IMR-90 (cell line): ENCODE measurements around the gene TES. TPM values are rescaled to one million over a fixed set of nuclear protein-coding genes. Genes with fewer than 3 reads are reported as not detected.

ENCODE experiments used
- ATAC-seq: fragments of 200-7000 bp; cut with Tn5 transposase; 2 replicates; pipeline ENCODE4 v1.9.1; 2020; ENCODE audit warnings: low read depth, mild to moderate bottlenecking, moderate library complexity
- BruUV-seq: library from RNA; stranded (reverse); fragments of 400-500 nt; replicated peaks from 2 replicates; lab custom pipeline; 2021; lab: Mats Ljungman, UMichigan
- CTCF ChIA-PET: fragments of 300-600 bp; formaldehyde crosslinking; extraction: SDS; loops from one replicate; lab custom pipeline; 2021; ENCODE audit warnings: antibody characterized with exemption; lab: Yijun Ruan, JAX
- POLR2A ChIA-PET: fragments of 300-600 bp; sonication (Branson Sonifier 250); formaldehyde crosslinking; loops from one replicate; lab custom pipeline; 2022; ENCODE audit warnings: antibody characterized with exemption; ENCODE audit not compliant: unreplicated experiment; lab: Charles Lee
- DNase-seq: peaks from one replicate; pipeline ENCODE4 v3.0.0; 2013
- H2AFZ ChIP-seq: replicated peaks from 2 replicates; pipeline ENCODE3; 2013; ENCODE audit warnings: low read length, mild to moderate bottlenecking; ENCODE audit not compliant: poor library complexity
- H2AK5ac ChIP-seq: 2 replicates; pipeline ENCODE4 v1.6.1; 2013; ENCODE audit warnings: low read depth, low read length, inconsistent platforms
- H2AK9ac ChIP-seq: replicated peaks from 2 replicates; pipeline ENCODE3; 2013; ENCODE audit warnings: mild to moderate bottlenecking, low read depth, low read length, moderate library complexity; ENCODE audit not compliant: poor library complexity
- H2BK120ac ChIP-seq: 2 replicates; pipeline ENCODE4 v1.6.1; 2013; ENCODE audit warnings: low read depth, low read length, inconsistent platforms
- H2BK15ac ChIP-seq: 3 replicates; pipeline ENCODE4 v1.6.1; 2013; ENCODE audit warnings: low read depth, low read length, inconsistent platforms
- H2BK20ac ChIP-seq: 2 replicates; pipeline ENCODE4 v1.6.1; 2013; ENCODE audit warnings: low read depth, mild to moderate bottlenecking, inconsistent platforms, low read length, moderate library complexity
- H2BK5ac ChIP-seq: 2 replicates; pipeline ENCODE4 v1.6.1; 2013; ENCODE audit warnings: mild to moderate bottlenecking, low read depth, low read length, inconsistent platforms; ENCODE audit not compliant: poor library complexity, severe bottlenecking
- H3K14ac ChIP-seq: replicated peaks from 2 replicates; pipeline ENCODE4 v1.6.1; 2013; ENCODE audit warnings: low read depth, low read length, inconsistent platforms
- H3K18ac ChIP-seq: 2 replicates; pipeline ENCODE4 v1.6.1; 2013; ENCODE audit warnings: low read depth, low read length, control low read depth
- H3K23ac ChIP-seq: 2 replicates; pipeline ENCODE4 v1.6.1; 2013; ENCODE audit warnings: low read depth, low read length, inconsistent platforms
- H3K27ac ChIP-seq: 2 replicates; pipeline ENCODE4 v1.5.1; 2013; ENCODE audit warnings: mild to moderate bottlenecking, control low read depth, low read length; ENCODE audit not compliant: insufficient read depth
- H3K27me3 ChIP-seq: 2 replicates; pipeline ENCODE4 v1.6.1; 2013; ENCODE audit warnings: low read length; ENCODE audit not compliant: control insufficient read depth, insufficient read depth
- H3K36me3 ChIP-seq: 2 replicates; pipeline ENCODE4 v1.6.1; 2013; ENCODE audit warnings: low read length, mixed read lengths; ENCODE audit not compliant: control insufficient read depth, insufficient read depth
- H3K4ac ChIP-seq: 2 replicates; pipeline ENCODE4 v1.6.1; 2013; ENCODE audit warnings: low read depth, low read length, inconsistent platforms
- H3K4me1 ChIP-seq: 2 replicates; pipeline ENCODE4 v1.6.1; 2013; ENCODE audit warnings: low read length, mixed read lengths; ENCODE audit not compliant: control insufficient read depth, insufficient read depth
- H3K4me2 ChIP-seq: 2 replicates; pipeline ENCODE4 v1.6.1; 2013; ENCODE audit warnings: low read depth, mild to moderate bottlenecking, control low read depth, low read length, moderate library complexity
- H3K4me3 ChIP-seq: 2 replicates; pipeline ENCODE4 v1.5.1; 2013; ENCODE audit warnings: low read depth, mild to moderate bottlenecking, control low read depth, low read length, moderate library complexity; ENCODE audit not compliant: insufficient read depth
- H3K56ac ChIP-seq: 2 replicates; pipeline ENCODE4 v1.6.1; 2013; ENCODE audit warnings: low read length, inconsistent platforms; ENCODE audit not compliant: insufficient read depth; ENCODE audit errors: extremely low read depth
- H3K79me1 ChIP-seq, 2 experiments: 2 replicates each; pipeline ENCODE4 v1.6.1; 2013; ENCODE audit warnings: low read length in 2 of 2, inconsistent platforms in 1 of 2, low read depth in 1 of 2
- H3K9ac ChIP-seq: 2 replicates; pipeline ENCODE4 v1.6.1; 2013; ENCODE audit warnings: low read depth, low read length, control low read depth
- H3K9me1 ChIP-seq: 2 replicates; pipeline ENCODE4 v1.6.1; 2013; ENCODE audit warnings: low read length, inconsistent platforms; ENCODE audit not compliant: insufficient read depth
- H3K9me3 ChIP-seq: 2 replicates; pipeline ENCODE4 v1.6.1; 2013; ENCODE audit warnings: low read length; ENCODE audit not compliant: control insufficient read depth, insufficient read depth
- H4K20me1 ChIP-seq: 2 replicates; pipeline ENCODE4 v1.6.1; 2013; ENCODE audit warnings: low read length, inconsistent platforms; ENCODE audit not compliant: insufficient read depth
- H4K5ac ChIP-seq: 2 replicates; pipeline ENCODE4 v1.6.1; 2013; ENCODE audit warnings: mild to moderate bottlenecking, low read depth, low read length, control low read depth
- H4K8ac ChIP-seq, 2 experiments: 2 replicates each; pipeline ENCODE4 v1.6.1; 2013; ENCODE audit warnings: low read depth in 2 of 2, low read length in 2 of 2, control low read depth in 1 of 2, inconsistent platforms in 1 of 2
- H4K91ac ChIP-seq: 2 replicates; pipeline ENCODE4 v1.6.1; 2013; ENCODE audit warnings: low read depth, low read length, inconsistent platforms; ENCODE audit not compliant: insufficient read depth
- CEBPB ChIP-seq: IDR thresholded peaks from 2 replicates; pipeline ENCODE4 v1.6.1; 2012; ENCODE audit warnings: low read depth, low read length, improper control_type of control experiment
- CHD1 ChIP-seq: IDR thresholded peaks from 2 replicates; pipeline ENCODE4 v1.6.1; 2012; ENCODE audit warnings: low read depth, low read length, improper control_type of control experiment
- FOS ChIP-seq: fragments of 150-350 bp; IDR thresholded peaks from 2 replicates; pipeline ENCODE4 v1.6.1; 2016; ENCODE audit warnings: low read depth, low read length
- MAFK ChIP-seq: IDR thresholded peaks from 2 replicates; pipeline ENCODE4 v1.6.1; 2012; ENCODE audit warnings: low read depth, low read length, improper control_type of control experiment
- MAZ ChIP-seq: IDR thresholded peaks from 2 replicates; pipeline ENCODE4 v1.6.1; 2012; ENCODE audit warnings: low read depth, mild to moderate bottlenecking, low read length, improper control_type of control experiment, moderate library complexity, borderline replicate concordance
- MXI1 ChIP-seq: IDR thresholded peaks from 2 replicates; pipeline ENCODE4 v1.6.1; 2012; ENCODE audit warnings: low read depth, mild to moderate bottlenecking, low read length, moderate library complexity, borderline replicate concordance
- NFE2L2 ChIP-seq: fragments of 150-350 bp; IDR thresholded peaks from 2 replicates; pipeline ENCODE4 v1.6.1; 2016; ENCODE audit warnings: low read depth, mild to moderate bottlenecking, low read length
- POLR2A ChIP-seq: IDR thresholded peaks from 2 replicates; pipeline ENCODE4 v1.6.1; 2012; ENCODE audit warnings: mild to moderate bottlenecking, low read depth, low read length
- RCOR1 ChIP-seq: IDR thresholded peaks from 2 replicates; pipeline ENCODE4 v1.6.1; 2012; ENCODE audit warnings: mild to moderate bottlenecking, low read length, improper control_type of control experiment; ENCODE audit not compliant: insufficient replicate concordance
- RFX5 ChIP-seq: IDR thresholded peaks from 2 replicates; pipeline ENCODE4 v1.8.0; 2012; ENCODE audit warnings: low read depth, mild to moderate bottlenecking, low read length, moderate library complexity
- SMC3 ChIP-seq: fragments of 150-350 bp; IDR thresholded peaks from 2 replicates; pipeline ENCODE4 v1.6.1; 2016; ENCODE audit warnings: low read depth, mild to moderate bottlenecking, antibody characterized with exemption, low read length, moderate library complexity
- dilution Hi-C: fragments of 300-500 bp; cut with HindIII; formaldehyde crosslinking; loops from one replicate; pipeline ENCODE4 v1.14.3; 2018; ENCODE audit warnings: low sequenced_read_pairs; ENCODE audit not compliant: unreplicated experiment
- in situ Hi-C: fragments of 300-500 bp; cut with MboI; formaldehyde crosslinking; loops from 3 replicates; pipeline ENCODE4 v1.14.3; 2019; ENCODE audit warnings: low sequenced_read_pairs, inconsistent platforms, mixed read lengths
- intact Hi-C: fragments of 100-400 bp; cut with micrococcal nuclease; formaldehyde crosslinking; loops from 2 replicates; pipeline ENCODE4 v1.10.0; 2022
- polyA plus RNA-seq, 3 experiments: library from polyadenylated mRNA; depleted of rRNA; stranded (reverse); fragments of >200 nt; gene quantifications; 2 replicates each; pipeline ENCODE4 v1.2.3, GENCODE V29; 2012; ENCODE audit warnings: low replicate concordance in 1 of 3
- total RNA-seq: library from RNA; depleted of rRNA; stranded (reverse); fragments of >200 nt; gene quantifications from 2 replicates; pipeline ENCODE4 v1.2.3, GENCODE V29; 2012
- TF ChIP-seq, protein P1 (sequence below): fragments of 150-350 bp; IDR thresholded peaks from 2 replicates; pipeline ENCODE4 v1.6.1; 2016; ENCODE audit warnings: low read depth, mild to moderate bottlenecking, low read length, moderate library complexity, borderline replicate concordance

The TES gene
- total and polyA plus RNA-seq, 2 of the 4 experiments (the other 2 are of a cell fraction): 54.0 to 83.3 TPM

DNA sequence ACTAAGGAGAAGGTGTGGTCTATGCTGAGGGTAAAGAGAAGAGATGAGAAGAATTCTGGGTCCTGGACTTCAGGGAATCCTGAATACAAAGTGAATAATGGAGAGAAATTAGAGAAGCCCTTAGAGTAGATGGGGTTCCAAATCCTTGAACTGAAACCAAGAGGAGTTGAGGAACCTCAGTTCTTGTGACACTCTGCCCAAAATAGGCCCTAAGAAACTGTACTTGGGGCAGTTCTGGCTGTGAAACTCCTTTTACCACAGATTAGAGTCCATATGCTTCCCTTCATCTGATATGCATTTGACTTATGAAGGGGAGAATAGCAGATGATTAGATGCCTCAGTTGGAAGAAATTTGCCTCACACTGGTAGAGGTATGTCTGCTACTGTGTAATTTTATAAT lies 19.0 kb downstream of the TES start:
- no peaks in the 10 kb centered on the region for H3K9me3 ChIP-seq
- peak overlapping the region; percentile 31; the same call in 1 of the 2 replicates for H4K5ac ChIP-seq
- H3K23ac ChIP-seq: no peak overlapping the region
- no peak overlapping the region for H2BK5ac ChIP-seq
- POLR2A ChIA-PET: no interaction called here
- H2AK9ac ChIP-seq: no peak overlapping the region
- H2BK15ac ChIP-seq: peak overlapping the region; percentile 31; the same call in 2 of the 3 replicates
- H3K4ac ChIP-seq: peak overlapping the region; percentile 43; the same call in 1 of the 2 replicates
- H3K56ac ChIP-seq: no peak overlapping the region
- H3K79me1 ChIP-seq: peaks cover 17 to 47% of the 10 kb centered on the region in 2 experiments
- H4K8ac ChIP-seq: peak overlapping the region in 1 of 2 experiments; percentile 47; a peak in 1 of 4 replicates
- no peaks in the 10 kb centered on the region for H4K20me1 ChIP-seq
- ATAC-seq (no peak), DNase-seq (no peak)
- no peaks in the 10 kb centered on the region for H3K27me3 ChIP-seq
- TF ChIP-seq POLR2A: no peak
- no peak for TF ChIP-seq NFE2L2
- TF ChIP-seq, protein P1, sequence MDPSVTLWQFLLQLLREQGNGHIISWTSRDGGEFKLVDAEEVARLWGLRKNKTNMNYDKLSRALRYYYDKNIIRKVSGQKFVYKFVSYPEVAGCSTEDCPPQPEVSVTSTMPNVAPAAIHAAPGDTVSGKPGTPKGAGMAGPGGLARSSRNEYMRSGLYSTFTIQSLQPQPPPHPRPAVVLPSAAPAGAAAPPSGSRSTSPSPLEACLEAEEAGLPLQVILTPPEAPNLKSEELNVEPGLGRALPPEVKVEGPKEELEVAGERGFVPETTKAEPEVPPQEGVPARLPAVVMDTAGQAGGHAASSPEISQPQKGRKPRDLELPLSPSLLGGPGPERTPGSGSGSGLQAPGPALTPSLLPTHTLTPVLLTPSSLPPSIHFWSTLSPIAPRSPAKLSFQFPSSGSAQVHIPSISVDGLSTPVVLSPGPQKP: no peak
- TF ChIP-seq SMC3: no peak
- TF ChIP-seq CEBPB: no peak
- TF ChIP-seq FOS: no peak
- no peak for TF ChIP-seq RCOR1
- no peak for TF ChIP-seq CHD1
- TF ChIP-seq RFX5: no peak
- no peak for TF ChIP-seq MAFK
- no peak for TF ChIP-seq MAZ
- TF ChIP-seq MXI1: no peak
- no peak overlapping the region for H4K91ac ChIP-seq
- intact Hi-C loops: no loop called here
- CTCF ChIA-PET: interaction anchor here (0.7 to 4.2 kb wide), 2 partner anchors 49 to 380 kb away, joined by 3 to 28 read pairs; no protein-coding TSS in a partner anchor
- H3K9ac ChIP-seq: no peak overlapping the region
- H3K14ac ChIP-seq: 0 out of 2 replicates have a peak overlapping the region, but pooled peaks have one; percentile 20
- BruUV-seq: no TSS peak
- no peak overlapping the region for H3K4me3 ChIP-seq
- in situ Hi-C loops: no loop called here
- no peak overlapping the region for H2AFZ ChIP-seq
- dilution Hi-C loops: no loop called here
- H3K4me1 ChIP-seq: peaks cover 29% of the 10 kb centered on the region
- H3K4me2 ChIP-seq: no peak overlapping the region
- H3K27ac ChIP-seq: no peak overlapping the region
- peak overlapping the region; percentile 2; the same call in 1 of the 2 replicates for H2BK20ac ChIP-seq
- H2BK120ac ChIP-seq: no peak overlapping the region; the same call in 1 of the 2 replicates
- no peaks in the 10 kb centered on the region for H3K36me3 ChIP-seq
- H3K18ac ChIP-seq: peak overlapping the region; percentile 24; the same call in 1 of the 2 replicates
- peaks cover 9% of the 10 kb centered on the region for H3K9me1 ChIP-seq
- 0 out of 2 replicates have a peak overlapping the region, but pooled peaks have one; percentile 7 for H2AK5ac ChIP-seq
